HCT116 (cell line): ENCODE data around the gene ROBO1.

Experiments used
- CEBPB ChIP-seq: IDR thresholded peaks from 2 replicates; pipeline ENCODE4 v1.6.1; 2012; ENCODE audit warnings: low read depth
- CTCF ChIP-seq, 3 experiments: fragments of 200-600 bp in 1 of 3; sonication (generic) in 1 of 3; IDR thresholded peaks in 2 of 3; conservative IDR thresholded peaks in 1 of 3; 2 replicates each; pipeline ENCODE4 v1.5.1; 2012 to 2017; ENCODE audit warnings: low read depth in 2 of 3, low read length in 2 of 3, antibody characterized with exemption in 1 of 3, borderline replicate concordance in 1 of 3, control low read depth in 1 of 3, mild to moderate bottlenecking in 1 of 3, mixed read lengths in 1 of 3, mixed run types in 1 of 3, moderate library complexity in 1 of 3; ENCODE audit not compliant: insufficient read depth in 1 of 3
- FOSL1 ChIP-seq: IDR thresholded peaks from 2 replicates; pipeline ENCODE4 v1.6.1; 2012; ENCODE audit warnings: low read depth
- POLR2A ChIP-seq: IDR thresholded peaks from 2 replicates; pipeline ENCODE4 v1.7.0; 2011; ENCODE audit warnings: borderline replicate concordance; ENCODE audit not compliant: insufficient read depth, insufficient read length; ENCODE audit errors: extremely low read depth
- POLR2AphosphoS5 ChIP-seq: IDR thresholded peaks from 2 replicates; pipeline ENCODE4 v1.6.1; 2011; ENCODE audit warnings: mild to moderate bottlenecking, low read depth, low read length, moderate library complexity
- RAD21 ChIP-seq: IDR thresholded peaks from 2 replicates; pipeline ENCODE4 v1.6.1; 2012; ENCODE audit warnings: low read depth, mild to moderate bottlenecking
- TF ChIP-seq, protein P1 (sequence below): IDR thresholded peaks from 2 replicates; pipeline ENCODE4 v1.6.1; 2012
- TF ChIP-seq, protein P2 (sequence below): IDR thresholded peaks from 2 replicates; pipeline ENCODE4 v1.6.1; 2012

- TF ChIP-seq CTCF (IDR thresholded peaks at IDR 0.05 in 2 of 3, conservative IDR thresholded peaks at IDR 0.05 in 1 of 3; ENCODE audit: borderline replicate concordance in 1 of 3, insufficient read depth in 1 of 3, low read depth in 2 of 3, low read length in 2 of 3) (no peak), CEBPB (no peak), POLR2A (no peak), POLR2AphosphoS5 (no peak), FOSL1 (no peak), RAD21 (no peak)
- TF ChIP-seq, protein P1, sequence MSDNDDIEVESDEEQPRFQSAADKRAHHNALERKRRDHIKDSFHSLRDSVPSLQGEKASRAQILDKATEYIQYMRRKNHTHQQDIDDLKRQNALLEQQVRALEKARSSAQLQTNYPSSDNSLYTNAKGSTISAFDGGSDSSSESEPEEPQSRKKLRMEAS, result no peak
- TF ChIP-seq, protein P2, sequence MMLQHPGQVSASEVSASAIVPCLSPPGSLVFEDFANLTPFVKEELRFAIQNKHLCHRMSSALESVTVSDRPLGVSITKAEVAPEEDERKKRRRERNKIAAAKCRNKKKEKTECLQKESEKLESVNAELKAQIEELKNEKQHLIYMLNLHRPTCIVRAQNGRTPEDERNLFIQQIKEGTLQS, result no peak
Observed at GRCh38 chr3:79461129-79461792, 306.5 kb downstream of the ROBO1 start.
